ENCODE results near the gene ARHGAP15.

The ARHGAP15 gene

DNA sequence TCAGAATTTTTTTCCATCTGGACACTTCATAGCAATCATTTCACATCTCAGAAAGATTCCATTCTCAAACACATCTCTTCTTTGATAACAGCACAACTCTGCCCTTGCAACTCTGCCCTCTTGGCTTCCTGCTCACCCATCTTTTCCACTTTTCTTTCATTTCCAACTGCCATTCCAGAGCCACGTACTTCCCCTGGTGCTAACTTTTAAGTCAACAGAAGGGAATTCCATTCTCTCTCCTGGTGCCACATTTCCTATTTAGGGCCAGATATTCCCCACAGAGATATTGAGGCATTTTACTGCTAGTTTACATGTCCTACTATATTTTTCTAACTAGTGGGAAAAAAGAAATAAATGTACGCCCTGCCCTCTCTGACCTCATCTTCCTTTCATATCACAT is 590.2 kb downstream of the ARHGAP15 start:
- no peak for DNase-seq (ENCODE audit: low read depth)

DNA sequence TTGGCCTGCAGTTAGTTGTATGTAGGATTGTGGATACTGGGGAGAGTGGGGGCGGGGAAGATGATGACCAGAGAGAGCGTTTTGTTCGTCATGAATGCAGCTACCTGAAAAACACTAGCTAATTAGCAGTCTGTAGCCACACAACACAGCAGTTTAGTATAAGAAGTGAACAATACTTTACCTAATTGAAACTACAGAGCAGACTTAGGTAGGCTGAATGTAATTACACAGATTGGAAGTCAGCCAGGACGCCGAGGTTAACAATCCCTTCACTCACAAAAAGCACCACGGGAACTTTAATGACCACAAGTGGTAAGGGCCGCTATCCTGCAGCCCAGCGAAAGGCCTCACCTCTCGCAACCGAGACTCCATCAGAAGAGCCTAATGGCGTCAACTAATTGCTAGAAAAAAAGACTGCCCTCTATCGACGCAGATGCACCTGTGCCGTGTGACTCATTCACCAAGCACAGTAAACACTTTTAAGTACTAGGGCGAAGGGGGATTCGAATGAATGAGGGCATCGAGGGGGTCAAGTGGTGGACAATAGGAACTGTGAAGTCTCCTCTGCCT is 591.0 kb downstream of the ARHGAP15 start:
- DNase-seq (ENCODE audit: low read depth): no peak

DNA sequence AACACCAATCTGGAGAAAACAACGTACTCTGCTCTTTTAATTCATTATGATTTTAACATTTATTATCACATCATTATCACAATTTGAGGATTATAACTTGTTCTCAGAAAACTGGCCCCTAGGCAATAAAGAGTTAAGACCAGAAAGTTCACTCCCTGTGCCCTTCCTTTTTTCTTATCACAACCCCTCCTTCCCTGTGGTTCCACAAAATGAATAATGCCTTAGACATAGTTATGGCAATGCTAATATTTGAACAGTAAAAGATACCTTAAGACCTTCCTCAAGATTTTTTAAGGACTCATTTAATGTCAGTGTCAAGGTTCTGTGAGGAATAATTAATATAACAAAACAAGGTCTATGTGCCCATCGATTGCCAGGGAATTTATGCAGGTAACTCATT is 596.2 kb downstream of the ARHGAP15 start:
- no peak for DNase-seq (ENCODE audit: low read depth)

DNA sequence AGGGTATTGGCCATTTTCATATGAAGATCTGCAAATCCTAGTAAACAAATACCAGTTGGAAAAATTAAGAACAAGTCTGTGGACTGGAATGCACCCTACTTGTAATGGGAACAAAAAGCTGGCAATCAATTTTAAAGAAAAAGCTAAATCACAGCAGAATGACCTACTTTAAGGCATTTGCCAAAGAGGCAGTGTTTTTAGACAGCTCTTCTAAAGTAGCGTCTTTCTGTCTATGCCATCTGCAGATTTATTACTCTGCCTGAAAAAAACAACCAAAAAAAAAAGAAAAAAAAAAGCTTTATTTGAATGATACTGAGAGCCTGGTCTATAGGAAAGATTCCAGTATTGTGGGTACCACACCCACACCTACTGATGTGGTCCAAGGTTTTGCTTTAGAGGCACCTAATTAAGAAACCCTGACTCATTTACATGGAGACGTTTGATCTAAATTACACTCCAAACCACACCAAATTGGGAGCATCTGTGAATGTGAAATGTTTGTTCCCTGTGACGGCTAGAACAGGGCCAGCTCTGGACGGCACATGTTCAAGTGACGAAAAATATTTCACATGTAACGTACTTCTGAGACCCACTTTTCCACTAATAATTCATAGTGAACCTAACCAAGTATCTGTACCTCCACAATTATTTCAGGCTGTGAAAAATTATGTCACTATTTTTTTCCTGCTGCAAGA is 597.1 kb downstream of the ARHGAP15 start:
- DNase-seq (ENCODE audit: low read depth): no peak

DNA sequence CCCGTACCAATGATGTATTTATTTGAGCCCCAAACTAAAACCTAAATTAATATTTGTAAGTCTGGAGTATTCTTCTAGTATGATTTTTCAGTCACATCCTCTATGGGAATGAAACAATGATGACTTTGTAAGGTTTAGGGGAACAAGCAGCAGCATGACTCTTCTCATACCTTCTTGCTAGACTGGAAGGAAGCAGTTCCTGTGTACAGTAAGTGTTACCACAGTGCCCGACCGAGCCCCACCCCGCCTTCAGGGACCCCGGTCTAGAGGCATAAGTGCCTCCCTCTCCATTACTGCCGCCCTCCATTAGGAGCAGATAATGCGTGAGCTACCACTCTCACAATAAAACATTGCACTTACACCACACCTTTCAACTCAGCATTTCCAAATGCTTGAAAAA is 599.3 kb downstream of the ARHGAP15 start:
- no peak for DNase-seq (ENCODE audit: low read depth)

DNA sequence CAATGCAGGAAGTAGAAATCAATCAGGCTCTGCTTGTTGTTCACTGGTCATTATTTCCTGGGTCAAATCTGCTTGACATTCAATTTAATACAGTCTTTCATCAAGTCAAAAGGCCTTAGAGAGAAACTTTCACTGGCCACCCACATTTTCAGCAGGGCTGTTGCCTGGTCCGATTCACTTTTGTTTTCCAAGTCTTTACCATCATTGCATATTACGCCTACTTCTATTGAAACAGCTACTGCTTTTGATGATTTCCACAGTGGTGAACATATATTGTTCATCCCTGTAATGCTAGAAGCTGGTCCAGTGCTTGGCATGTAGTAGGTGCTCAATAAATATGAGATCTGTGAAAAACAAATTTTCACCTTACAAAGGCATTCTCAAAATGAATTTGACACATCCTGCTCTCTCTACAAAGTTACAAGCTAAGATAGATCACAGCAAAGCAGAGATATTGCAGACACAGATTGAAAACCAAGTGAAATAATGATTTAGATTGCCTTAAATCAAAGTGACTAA is 600.1 kb downstream of the ARHGAP15 start:
- no peak for DNase-seq (ENCODE audit: low read depth)

DNA sequence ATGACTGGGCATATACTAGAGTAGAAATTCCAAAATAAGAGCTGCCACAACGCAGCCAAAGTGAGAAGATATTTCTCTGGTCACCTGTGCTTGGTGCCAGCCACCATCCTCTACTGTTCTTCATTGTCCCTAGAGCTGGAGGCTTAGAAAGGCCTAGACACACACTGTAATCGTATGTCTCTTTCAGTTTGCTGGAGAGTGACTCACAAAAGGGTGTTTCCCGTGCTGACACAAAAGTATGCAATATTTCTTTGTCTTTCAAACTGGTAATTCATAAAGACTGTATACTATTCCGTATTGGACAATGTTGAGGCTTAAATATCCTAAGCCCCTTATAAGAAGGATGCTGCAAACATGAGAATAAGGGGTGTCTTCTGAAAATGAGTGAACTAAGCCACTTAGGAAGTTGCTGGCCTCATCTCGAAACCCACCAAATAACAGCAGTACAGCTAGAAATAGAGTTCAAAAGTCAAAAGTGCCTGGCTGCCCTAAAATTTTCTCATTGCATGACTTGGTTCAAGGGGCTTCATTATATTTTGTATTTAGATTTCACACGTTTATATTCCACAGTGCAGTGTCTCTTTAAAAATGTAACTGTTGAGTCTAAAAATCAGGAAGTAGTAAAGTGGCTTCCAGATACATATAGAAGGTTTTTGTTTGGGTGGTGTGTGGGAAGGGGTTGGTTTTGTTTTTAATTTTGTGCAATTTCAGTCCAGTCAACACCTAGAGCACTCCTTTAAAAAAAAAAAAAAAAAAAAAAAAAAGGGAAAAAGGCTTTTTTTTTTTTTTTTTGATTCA is 601.1 kb downstream of the ARHGAP15 start:
- no peak for DNase-seq (ENCODE audit: low read depth)

DNA sequence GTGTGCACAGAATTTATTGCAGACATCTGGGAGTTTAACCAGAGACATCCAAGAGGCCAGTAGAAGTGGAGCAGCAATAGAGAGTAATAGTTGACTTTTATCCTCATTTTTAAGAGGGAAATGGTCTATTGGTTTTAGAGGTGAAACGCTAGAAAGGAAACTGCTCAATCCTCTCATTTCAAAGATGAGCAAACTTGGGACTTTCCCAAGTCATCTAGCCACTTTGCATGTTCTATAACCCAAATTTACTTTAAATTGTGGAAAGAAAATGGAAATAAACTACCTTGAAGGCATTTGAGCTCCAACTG is 601.7 kb downstream of the ARHGAP15 start:
- no peak for DNase-seq (ENCODE audit: low read depth)

DNA sequence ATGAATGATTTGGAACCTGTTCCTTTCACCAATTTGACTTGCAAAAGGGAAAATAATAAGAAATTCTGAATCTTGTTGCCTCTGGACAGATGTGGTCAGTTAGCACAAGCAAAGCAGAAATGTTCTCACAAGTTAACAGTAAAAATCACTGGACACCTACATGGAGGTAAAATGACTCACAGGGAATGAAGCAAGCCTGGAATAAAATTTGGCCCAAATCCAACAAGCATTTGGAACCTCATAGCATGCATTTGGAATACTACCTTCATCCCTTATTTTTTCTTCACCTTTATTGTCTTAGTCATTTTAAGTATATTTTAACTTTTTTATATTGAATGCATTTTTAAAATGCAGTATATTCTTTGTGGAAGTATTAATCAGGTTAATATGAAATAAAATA is 602.9 kb downstream of the ARHGAP15 start:
- no peak for DNase-seq (ENCODE audit: low read depth)

DNA sequence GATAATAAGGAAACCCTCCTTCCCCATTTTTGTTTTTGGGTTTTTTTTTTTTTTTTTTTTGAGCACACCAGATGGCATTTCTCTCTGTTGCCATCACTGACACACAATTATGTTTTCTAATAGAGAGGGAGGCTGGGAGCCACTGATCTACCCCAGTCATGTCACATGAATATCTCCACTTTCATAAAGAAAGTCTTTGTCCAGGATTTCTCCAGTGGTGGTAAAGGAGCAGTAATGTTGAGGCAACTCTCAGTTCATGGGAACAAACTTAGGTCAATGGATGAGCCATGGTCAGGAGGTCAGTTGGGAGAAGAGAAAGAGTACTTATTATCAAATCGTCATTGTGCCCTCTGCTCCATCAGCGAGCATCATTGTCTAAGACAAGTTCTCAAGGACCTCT is 603.7 kb downstream of the ARHGAP15 start:
- no peak for DNase-seq (ENCODE audit: low read depth)

DNA sequence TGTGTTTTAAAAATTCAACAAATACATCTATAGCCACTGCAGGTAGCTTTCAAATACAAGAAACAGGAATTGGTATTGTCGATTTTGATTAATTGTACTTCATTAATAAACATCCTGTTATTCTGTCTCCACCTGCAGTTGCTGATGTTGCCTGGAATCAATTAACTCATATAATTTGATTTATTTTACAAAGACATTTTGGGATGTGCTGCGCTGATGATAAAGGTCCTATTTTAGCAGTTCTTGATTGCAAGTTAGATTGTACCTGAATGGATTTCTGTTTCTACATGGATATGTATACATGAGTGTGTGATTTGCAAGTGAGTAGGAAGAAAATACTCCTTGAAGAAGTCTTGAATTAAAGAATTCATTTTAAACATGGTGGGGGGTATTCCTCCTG is 605.3 kb downstream of the ARHGAP15 start:
- no peak for DNase-seq (ENCODE audit: low read depth)

DNA sequence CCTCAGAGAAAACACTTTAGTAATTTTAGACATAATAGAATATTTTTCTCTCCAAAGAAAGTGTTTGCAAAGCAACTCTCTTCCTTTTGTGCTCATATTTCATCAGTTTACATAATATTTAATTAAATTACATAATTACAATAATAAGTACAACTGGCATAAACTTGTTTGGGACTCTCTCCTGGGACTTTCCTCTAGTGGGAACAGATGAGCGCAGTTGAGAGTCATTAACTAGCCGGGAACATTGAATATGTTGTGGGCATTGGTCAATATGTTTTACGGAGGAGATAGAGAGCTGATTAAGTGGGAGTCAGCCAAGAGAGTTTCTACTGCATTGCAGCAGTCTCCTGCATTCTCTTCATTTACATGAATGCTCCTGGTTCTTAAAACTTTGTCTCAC is 607.7 kb downstream of the ARHGAP15 start:
- no peak for DNase-seq (ENCODE audit: low read depth)

DNA sequence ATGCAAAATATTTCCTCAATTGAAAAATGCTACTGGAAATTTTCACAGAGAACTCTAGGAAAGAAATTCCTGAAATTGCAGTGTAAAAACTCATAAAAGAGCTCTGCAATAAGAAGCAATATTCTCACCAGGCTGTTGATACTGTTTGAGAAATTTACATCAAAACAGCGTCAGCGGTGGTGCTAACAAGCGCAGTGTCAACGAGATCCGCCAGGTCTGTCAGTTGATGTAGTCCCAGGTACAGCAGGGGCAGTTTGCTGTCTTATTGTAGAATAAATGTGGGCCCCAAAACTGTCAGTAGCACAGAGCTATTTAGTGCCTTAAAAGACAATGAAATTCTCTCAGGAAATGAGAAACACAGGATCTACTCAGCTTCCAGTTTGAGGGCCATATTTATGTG is 611.2 kb downstream of the ARHGAP15 start:
- DNase-seq (ENCODE audit: low read depth): no peak

DNA sequence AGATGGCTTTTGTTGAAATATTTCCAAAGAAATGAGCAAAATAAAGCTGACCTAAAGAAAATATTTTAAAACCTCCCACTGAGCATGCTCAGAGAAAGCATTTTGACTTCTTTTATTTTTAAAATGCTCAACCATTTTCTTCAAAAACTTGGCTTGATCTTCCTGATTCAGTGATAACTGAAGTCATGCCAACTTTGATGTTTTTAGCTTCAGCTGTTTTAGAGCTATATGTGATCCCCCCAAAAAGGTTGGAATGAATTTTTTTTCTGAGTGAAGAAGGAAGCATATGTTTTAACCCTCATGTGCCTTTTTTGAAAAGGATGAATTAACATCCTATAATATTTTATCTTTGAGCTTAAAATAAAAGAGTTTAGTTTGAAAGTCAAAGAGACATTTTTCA is 612.0 kb downstream of the ARHGAP15 start:
- DNase-seq (ENCODE audit: low read depth): no peak

DNA sequence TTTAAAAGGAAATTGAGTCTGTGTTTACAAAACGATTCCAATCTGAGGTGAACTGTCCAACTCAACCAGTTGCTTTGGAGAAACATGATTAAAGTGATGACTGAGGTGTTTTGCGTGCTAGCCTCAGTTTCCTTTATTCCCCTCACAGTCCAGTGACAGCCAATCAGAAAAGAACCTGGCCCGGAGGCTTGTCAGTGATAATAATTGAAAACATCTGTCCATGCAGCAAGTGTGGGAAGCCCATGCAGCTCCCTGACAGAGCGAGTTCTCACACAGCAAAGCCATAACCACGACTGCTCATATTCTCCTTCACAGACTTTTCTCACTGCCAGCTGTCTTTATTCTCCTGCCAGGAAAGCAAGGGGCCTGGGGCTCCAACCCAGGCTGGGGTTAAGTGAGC is 613.4 kb downstream of the ARHGAP15 start:
- no peak for DNase-seq (ENCODE audit: low read depth)

DNA sequence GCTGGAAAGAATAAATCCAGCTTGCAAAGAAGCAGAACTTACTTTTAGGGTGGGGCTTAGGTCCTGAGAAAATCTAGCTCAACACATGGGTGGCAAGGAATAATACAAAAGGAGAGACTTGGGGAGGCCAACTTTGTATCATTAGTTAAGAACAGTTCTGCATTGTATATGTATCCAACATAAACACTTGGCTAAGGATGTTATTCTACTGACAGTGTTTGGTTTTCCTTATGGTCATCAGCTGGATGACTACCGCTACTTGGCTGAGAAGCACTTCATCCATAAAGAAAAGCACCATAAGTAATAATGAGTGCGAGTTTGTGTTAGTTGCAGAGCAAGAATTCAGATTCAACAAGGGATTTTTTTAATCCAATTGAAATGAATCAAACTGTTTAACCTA is 614.9 kb downstream of the ARHGAP15 start:
- DNase-seq (ENCODE audit: low read depth): no peak

DNA sequence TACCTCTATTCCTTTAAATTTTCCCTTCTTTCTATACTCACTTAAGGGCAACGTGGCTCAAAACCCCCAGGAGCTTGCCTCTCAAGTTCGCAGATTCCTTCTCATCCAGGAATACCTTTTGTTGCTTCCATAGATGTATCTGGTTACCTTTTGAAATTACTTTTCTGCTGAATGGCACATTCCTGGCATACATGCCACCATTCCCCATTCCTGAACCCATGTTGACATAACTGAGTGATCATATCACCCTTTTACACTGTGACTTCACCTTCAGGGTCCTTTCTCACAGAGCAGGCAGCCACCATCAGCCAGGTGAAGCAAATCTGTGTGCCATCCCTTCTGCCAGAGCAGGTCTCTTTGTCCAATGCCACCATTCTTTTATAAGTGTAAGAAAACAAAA is 615.8 kb downstream of the ARHGAP15 start:
- no peak for DNase-seq (ENCODE audit: low read depth)

DNA sequence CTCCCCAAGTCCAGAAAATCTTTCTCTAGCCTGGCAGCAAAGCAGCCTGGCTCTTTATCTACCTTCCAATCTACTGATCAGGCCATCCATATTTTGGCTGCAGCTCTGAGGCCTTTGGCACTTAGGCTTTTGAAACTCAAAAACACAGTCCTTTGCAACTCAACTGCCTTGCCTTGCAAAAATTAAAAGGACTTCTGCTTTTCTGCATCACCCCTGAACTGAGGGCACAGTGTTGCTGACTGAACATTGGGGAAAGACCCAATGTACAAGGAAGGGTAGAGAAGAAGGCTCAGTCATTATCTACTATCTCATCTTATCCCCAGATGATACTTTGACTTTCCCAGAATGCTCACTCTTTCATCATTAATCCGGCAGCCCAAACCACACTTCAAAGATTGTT is 625.5 kb downstream of the ARHGAP15 start:
- DNase-seq (ENCODE audit: low read depth): no peak

DNA sequence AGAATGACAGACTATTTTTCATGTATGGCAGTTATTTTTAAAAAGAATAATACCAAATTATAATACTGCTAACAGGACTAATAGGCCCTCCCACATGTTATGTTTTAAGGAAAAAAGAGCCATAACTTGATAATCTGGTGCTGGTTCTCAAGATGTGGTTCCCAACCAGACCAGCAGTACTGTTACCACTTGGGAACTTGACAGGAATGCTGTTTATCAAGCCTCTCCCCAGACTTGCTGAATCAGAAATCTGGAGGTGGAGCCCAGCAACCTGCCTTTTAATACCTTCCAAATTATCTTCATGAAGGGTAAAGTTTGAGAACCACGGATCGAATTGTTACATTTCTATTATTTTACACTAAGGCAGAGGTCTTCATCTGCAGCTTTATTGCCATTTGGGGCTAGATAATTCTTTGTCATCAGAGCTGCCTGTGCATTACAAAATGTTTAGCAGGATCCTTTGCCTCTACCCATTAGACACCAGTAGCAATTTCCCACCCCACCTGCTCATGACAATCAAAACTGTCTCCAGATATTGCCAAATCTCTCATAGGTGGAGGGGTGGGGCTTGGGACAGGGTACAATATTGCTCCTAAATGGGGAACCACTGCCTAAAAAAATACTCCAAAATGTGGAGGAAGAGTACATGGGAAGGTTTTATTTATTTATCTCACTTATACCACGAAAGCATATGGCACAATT is 629.6 kb downstream of the ARHGAP15 start:
- DNase-seq (ENCODE audit: low read depth): no peak

DNA sequence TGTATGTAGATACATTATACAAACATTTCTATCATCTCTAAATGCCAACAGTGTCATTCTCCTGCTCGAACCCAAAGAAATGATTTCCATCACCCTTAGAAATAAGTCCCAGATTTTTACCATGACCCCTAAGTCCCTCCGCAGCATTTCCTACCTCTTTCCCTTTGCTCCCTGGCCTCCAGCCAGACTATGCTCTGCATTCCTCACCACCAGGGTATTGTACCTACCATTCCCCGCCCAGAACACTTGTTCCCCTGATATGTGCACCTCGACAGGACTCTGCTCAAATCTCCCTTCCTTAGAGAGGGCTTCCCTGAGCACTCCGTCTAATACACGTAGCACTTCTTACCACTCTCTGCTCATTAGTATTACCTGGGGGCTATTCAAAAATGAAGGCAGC is 630.2 kb downstream of the ARHGAP15 start:
- no peak for DNase-seq (ENCODE audit: low read depth)

DNA sequence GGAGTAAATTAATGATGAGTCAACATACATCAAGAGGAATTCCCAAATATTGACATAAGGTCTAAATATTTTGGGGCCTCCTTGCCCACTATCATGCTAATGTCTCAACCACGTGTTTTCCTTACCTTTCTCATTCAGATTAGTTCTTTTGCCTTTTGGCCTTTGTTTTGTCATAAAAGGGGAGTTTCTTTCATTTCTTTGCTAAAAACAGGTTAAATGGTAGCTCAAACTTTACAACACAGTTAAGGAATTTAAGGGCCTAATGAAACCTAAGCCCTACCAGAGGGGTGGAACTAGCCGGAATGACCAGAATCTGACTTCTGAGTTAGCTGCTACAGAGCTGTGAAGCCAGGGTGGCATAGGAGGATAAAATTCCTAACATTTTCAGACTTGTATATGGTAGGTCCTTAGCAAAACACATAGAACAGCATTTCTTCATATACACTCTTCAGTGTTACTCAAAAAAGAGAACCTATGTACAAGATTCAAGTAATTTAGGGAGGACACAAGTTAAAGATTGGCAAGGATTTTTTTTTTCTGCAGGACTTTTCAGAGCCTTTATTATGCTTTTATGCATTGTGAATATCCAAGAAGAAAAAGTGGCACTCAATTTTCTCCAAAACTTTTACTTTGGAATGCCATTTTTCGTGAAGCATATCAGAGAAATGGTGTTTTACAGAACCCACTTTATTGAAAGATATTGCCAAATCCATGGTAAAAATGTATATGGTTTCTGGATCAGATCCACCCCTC is 633.1 kb downstream of the ARHGAP15 start:
- DNase-seq (ENCODE audit: low read depth): no peak

DNA sequence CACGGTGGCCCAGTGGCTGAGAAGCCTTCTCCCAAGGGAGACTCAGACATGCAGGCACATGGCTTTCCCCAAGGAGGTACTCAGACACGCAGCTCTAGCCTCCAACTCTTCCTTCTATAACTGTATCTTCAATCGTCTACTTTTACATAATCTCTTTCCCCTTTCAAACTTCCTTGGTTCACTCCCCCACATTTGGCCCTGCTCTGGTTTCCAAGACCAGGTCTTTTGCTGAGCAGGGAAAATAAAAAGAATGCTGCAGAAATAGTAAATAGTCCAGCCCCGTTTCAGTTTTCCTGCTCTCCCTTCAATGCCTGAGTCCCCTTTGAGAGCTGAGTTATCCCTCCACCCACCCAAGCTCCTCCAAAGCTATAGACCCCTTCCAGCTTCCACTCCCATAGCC is 635.0 kb downstream of the ARHGAP15 start:
- DNase-seq (ENCODE audit: low read depth): no peak

Data from stimulated activated CD4-positive, alpha-beta T cell treated with anti-CD3 and anti-CD28 coated beads, Interleukin-2, amount 100 ng/mL, for 4 hours (primary cell).